WTC11 (cell line): ENCODE measurements around the gene PRICKLE3. TPM values are rescaled to one million over a fixed set of nuclear protein-coding genes. Genes with fewer than 3 reads are reported as not detected.

Experiments used
- ATAC-seq: fragments of 200-7000 bp; cut with Tn5 transposase; 2 replicates; pipeline ENCODE4 v1.10.0; 2021; ENCODE audit warnings: mild to moderate bottlenecking, moderate library complexity
- CTCF ChIA-PET: fragments of 300-600 bp; sonication (Branson Sonifier 250); formaldehyde crosslinking; loops from one replicate; lab custom pipeline; 2021; ENCODE audit warnings: antibody characterized with exemption; lab: Charles Lee
- POLR2A ChIA-PET: fragments of 350-600 bp; sonication (Branson Sonifier 250); formaldehyde crosslinking; loops from one replicate; lab custom pipeline; 2021; ENCODE audit warnings: antibody characterized with exemption; lab: Charles Lee
- DNase-seq: peaks from one replicate; pipeline ENCODE4 v3.0.0; 2021; ENCODE audit warnings: low spot score
- H3K27ac Mint-ChIP-seq: 2 replicates; pipeline ENCODE4 v1.8.0; 2021; ENCODE audit warnings: mixed read lengths
- H3K27me3 Mint-ChIP-seq: 2 replicates; pipeline ENCODE4 v1.8.0; 2021; ENCODE audit warnings: low read depth, mild to moderate bottlenecking, moderate library complexity, mixed read lengths
- H3K36me3 Mint-ChIP-seq: 2 replicates; pipeline ENCODE4 v1.8.0; 2021; ENCODE audit warnings: mixed read lengths
- H3K4me1 Mint-ChIP-seq: 2 replicates; pipeline ENCODE4 v1.8.0; 2022; ENCODE audit warnings: mixed read lengths
- H3K4me3 Mint-ChIP-seq: 2 replicates; pipeline ENCODE4 v1.8.0; 2021; ENCODE audit warnings: mild to moderate bottlenecking, moderate library complexity, mixed read lengths
- H3K9me3 Mint-ChIP-seq: 2 replicates; pipeline ENCODE4 v1.8.0; 2021; ENCODE audit warnings: mixed read lengths
- ATF2 ChIP-seq: sonication (generic); formaldehyde crosslinking; IDR thresholded peaks from 2 replicates; pipeline ENCODE4 v1.8.1; 2022; ENCODE audit warnings: low read depth, missing genetic modification reagents, borderline replicate concordance
- CBFB ChIP-seq: sonication (generic); formaldehyde crosslinking; IDR thresholded peaks from 2 replicates; pipeline ENCODE4 v1.8.1; 2022; ENCODE audit warnings: mild to moderate bottlenecking, low read depth, missing genetic modification reagents
- CDX4 ChIP-seq: fragments of 250-450 bp; sonication (Bioruptor Pico); IDR thresholded peaks from 2 replicates; pipeline ENCODE4 v1.9.0; 2021; ENCODE audit warnings: moderate library complexity, mild to moderate bottlenecking, inconsistent platforms, borderline replicate concordance
- CREM ChIP-seq: sonication (generic); formaldehyde crosslinking; IDR thresholded peaks from 2 replicates; pipeline ENCODE4 v1.8.1; 2022; ENCODE audit warnings: mild to moderate bottlenecking, missing genetic modification reagents, moderate library complexity
- EMX1 ChIP-seq: fragments of 250-450 bp; sonication (Bioruptor Pico); IDR thresholded peaks from 2 replicates; pipeline ENCODE4 v1.8.0; 2021; ENCODE audit warnings: mild to moderate bottlenecking
- ERG ChIP-seq: fragments of 250-450 bp; sonication (Bioruptor Pico); IDR thresholded peaks from 2 replicates; pipeline ENCODE4 v1.8.0; 2021; ENCODE audit warnings: mild to moderate bottlenecking
- ETV6 ChIP-seq: sonication (generic); formaldehyde crosslinking; IDR thresholded peaks from 2 replicates; pipeline ENCODE4 v1.8.1; 2022; ENCODE audit warnings: mild to moderate bottlenecking, missing genetic modification reagents
- GABPB1 ChIP-seq: sonication (generic); formaldehyde crosslinking; IDR thresholded peaks from 2 replicates; pipeline ENCODE4 v1.8.1; 2023; ENCODE audit warnings: mild to moderate bottlenecking, missing genetic modification reagents
- JAZF1 ChIP-seq: fragments of 250-450 bp; sonication (Bioruptor Pico); IDR thresholded peaks from 2 replicates; pipeline ENCODE4 v1.9.0; 2021; ENCODE audit warnings: moderate library complexity, mild to moderate bottlenecking, inconsistent platforms
- NFE2L1 ChIP-seq: sonication (generic); formaldehyde crosslinking; IDR thresholded peaks from 2 replicates; pipeline ENCODE4 v1.8.1; 2023; ENCODE audit warnings: missing genetic modification reagents
- SMAD3 ChIP-seq: sonication (generic); formaldehyde crosslinking; IDR thresholded peaks from 2 replicates; pipeline ENCODE4 v1.8.0; 2022; ENCODE audit warnings: missing genetic modification reagents, mild to moderate bottlenecking, borderline replicate concordance
- TCF7 ChIP-seq: sonication (generic); formaldehyde crosslinking; IDR thresholded peaks from 2 replicates; pipeline ENCODE4 v1.8.0; 2022; ENCODE audit warnings: mild to moderate bottlenecking, low read depth, missing genetic modification reagents, moderate library complexity
- ZNF121 ChIP-seq: sonication (generic); formaldehyde crosslinking; IDR thresholded peaks from 2 replicates; pipeline ENCODE4 v1.8.0; 2023; ENCODE audit warnings: missing genetic modification reagents
- ZNF138 ChIP-seq: sonication (generic); formaldehyde crosslinking; conservative IDR thresholded peaks from 2 replicates; pipeline ENCODE4 v1.8.1; 2022; ENCODE audit warnings: mild to moderate bottlenecking, moderate library complexity, missing genetic modification reagents
- ZNF317 ChIP-seq: sonication (generic); formaldehyde crosslinking; IDR thresholded peaks from 2 replicates; pipeline ENCODE4 v1.8.1; 2023; ENCODE audit warnings: low read depth, mild to moderate bottlenecking, moderate library complexity, missing genetic modification reagents, borderline replicate concordance
- ZNF423 ChIP-seq: fragments of 250-450 bp; sonication (Bioruptor Pico); IDR thresholded peaks from 2 replicates; pipeline ENCODE4 v2.1.2; 2022; ENCODE audit warnings: mild to moderate bottlenecking, moderate library complexity
- ZNF512 ChIP-seq: sonication (generic); formaldehyde crosslinking; IDR thresholded peaks from 2 replicates; pipeline ENCODE4 v1.8.1; 2022; ENCODE audit warnings: missing genetic modification reagents, borderline replicate concordance
- total RNA-seq: library from RNA; stranded (reverse); gene quantifications from 3 replicates; pipeline ENCODE4 v1.2.3, GENCODE V29; 2021
- TF ChIP-seq, protein P1 (sequence below): sonication (generic); formaldehyde crosslinking; IDR thresholded peaks from 2 replicates; pipeline ENCODE4 v1.8.1; 2023; ENCODE audit warnings: mild to moderate bottlenecking, missing genetic modification reagents
- TF ChIP-seq, protein P2 (sequence below): sonication (generic); formaldehyde crosslinking; IDR thresholded peaks from 2 replicates; pipeline ENCODE4 v1.8.0; 2022; ENCODE audit warnings: mild to moderate bottlenecking, missing genetic modification reagents
- TF ChIP-seq, protein P3 (sequence below): sonication (generic); formaldehyde crosslinking; IDR thresholded peaks from 2 replicates; pipeline ENCODE4 v1.8.1; 2023; ENCODE audit warnings: mild to moderate bottlenecking, missing genetic modification reagents, moderate library complexity

The PRICKLE3 gene
- total RNA-seq, 1 experiment from 2014 or later: 14.6 TPM

DNA sequence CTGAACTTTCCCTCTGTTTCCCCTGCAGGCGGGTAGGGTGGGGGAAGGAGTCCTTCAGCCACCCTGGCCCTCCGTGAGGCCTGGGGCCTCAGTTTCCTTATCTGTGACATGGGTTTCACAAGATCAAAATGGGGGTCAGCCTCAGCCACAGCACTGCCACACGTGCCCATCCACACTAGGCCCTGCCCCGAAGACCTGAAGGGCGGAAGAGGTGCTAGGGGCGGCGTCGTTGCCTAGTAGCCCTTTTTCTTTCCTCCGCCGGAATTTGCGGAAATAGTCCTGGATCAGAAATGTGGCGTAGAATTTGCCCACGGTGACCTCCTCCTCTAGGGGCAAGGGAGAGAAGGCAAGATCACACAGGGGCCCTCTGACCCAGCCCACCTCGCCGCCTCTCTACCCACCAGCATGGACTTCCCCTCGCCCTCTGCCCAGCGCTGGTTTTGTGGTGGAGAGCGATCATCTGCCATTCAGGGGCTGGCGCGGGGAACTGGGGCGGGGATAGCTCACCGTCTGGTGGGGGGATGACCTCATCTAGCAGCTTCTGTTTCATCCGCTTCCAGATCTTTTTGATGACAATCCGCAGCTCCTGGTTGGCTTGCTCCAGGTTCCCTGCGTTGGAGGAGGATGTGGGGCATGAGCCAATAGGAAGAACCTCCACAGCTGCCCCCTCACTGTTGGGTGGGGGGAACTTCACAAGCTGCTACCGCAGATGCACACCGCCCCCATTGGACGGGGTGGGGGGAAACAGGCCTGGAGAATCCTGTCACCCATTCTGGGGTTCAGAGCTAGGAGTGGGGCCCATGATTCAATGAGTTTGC lies 23.5 kb upstream of the PRICKLE3 start:
- ATAC-seq (peak; percentile 78), DNase-seq (peak; percentile 34)
- POLR2A ChIA-PET: interaction anchor here (0.5 to 1.3 kb wide), 4 partner anchors 9 to 26 kb away, joined by 3 to 6 read pairs (median 4); partner anchors contain the start of genes CCDC22 and SYP
- TF ChIP-seq, protein P1, sequence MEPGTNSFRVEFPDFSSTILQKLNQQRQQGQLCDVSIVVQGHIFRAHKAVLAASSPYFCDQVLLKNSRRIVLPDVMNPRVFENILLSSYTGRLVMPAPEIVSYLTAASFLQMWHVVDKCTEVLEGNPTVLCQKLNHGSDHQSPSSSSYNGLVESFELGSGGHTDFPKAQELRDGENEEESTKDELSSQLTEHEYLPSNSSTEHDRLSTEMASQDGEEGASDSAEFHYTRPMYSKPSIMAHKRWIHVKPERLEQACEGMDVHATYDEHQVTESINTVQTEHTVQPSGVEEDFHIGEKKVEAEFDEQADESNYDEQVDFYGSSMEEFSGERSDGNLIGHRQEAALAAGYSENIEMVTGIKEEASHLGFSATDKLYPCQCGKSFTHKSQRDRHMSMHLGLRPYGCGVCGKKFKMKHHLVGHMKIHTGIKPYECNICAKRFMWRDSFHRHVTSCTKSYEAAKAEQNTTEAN (CRISPR knock-in tag): no peak
- TF ChIP-seq NFE2L1 (no peak), CREM (CRISPR knock-in tag) (no peak)
- Mint-ChIP-seq H3K4me1 (no peaks in the 10 kb centered on the region), H3K36me3 (no peaks in the 10 kb centered on the region), H3K9me3 (peaks cover 4% of the 10 kb centered on the region; the same call in 1 of the 2 replicates), H3K27me3 (no peaks in the 10 kb centered on the region), H3K4me3 (peak overlapping the region; percentile 24), H3K27ac (no peak overlapping the region)
- CTCF ChIA-PET: interaction anchor here (0.9 to 2.7 kb wide), 4 partner anchors 9 to 19 kb away, joined by 3 to 19 read pairs (median 4); no protein-coding TSS in a partner anchor

DNA sequence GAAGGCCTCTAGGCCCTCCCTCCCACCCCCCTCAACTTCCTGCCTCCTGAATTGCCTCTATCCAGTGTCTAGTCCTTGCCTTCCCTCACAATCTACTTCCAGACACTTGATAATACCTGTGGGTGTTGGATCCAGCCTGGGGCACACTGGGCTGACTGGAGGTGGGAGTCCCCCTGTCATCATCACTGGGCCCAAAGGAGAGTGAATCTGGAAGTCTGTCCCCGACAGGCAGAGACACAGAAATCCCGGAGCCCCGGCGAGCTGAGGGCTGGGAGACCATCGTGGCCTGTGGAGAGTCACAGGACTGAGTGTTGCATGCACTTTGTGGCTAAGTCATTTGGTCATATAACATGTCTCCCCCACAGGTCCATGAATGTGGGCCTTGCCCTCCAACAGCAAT lies 22.2 kb upstream of the PRICKLE3 start:
- Mint-ChIP-seq H3K4me1 (no peaks in the 10 kb centered on the region), H3K27me3 (no peaks in the 10 kb centered on the region; the same call in 1 of the 2 replicates), H3K27ac (no peak overlapping the region), H3K36me3 (no peaks in the 10 kb centered on the region), H3K9me3 (peaks cover 3% of the 10 kb centered on the region; the same call in 1 of the 2 replicates), H3K4me3 (no peak overlapping the region)
- ATAC-seq (no peak), DNase-seq (no peak)
- ChIA-PET POLR2A (no interaction called here), CTCF (interaction anchor here (1.6 to 2.7 kb wide), 2 partner anchors 8 to 15 kb away, joined by 3 to 19 read pairs; no protein-coding TSS in a partner anchor)
- no peak for TF ChIP-seq ERG (CRISPR knock-in tag)
- TF ChIP-seq, protein P2, sequence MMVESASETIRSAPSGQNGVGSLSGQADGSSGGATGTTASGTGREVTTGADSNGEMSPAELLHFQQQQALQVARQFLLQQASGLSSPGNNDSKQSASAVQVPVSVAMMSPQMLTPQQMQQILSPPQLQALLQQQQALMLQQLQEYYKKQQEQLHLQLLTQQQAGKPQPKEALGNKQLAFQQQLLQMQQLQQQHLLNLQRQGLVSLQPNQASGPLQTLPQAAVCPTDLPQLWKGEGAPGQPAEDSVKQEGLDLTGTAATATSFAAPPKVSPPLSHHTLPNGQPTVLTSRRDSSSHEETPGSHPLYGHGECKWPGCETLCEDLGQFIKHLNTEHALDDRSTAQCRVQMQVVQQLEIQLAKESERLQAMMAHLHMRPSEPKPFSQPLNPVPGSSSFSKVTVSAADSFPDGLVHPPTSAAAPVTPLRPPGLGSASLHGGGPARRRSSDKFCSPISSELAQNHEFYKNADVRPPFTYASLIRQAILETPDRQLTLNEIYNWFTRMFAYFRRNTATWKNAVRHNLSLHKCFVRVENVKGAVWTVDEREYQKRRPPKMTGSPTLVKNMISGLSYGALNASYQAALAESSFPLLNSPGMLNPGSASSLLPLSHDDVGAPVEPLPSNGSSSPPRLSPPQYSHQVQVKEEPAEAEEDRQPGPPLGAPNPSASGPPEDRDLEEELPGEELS (CRISPR knock-in tag): no peak
- no peak for TF ChIP-seq EMX1 (CRISPR knock-in tag)
- no peak for TF ChIP-seq JAZF1 (CRISPR knock-in tag)
- TF ChIP-seq, protein P3, sequence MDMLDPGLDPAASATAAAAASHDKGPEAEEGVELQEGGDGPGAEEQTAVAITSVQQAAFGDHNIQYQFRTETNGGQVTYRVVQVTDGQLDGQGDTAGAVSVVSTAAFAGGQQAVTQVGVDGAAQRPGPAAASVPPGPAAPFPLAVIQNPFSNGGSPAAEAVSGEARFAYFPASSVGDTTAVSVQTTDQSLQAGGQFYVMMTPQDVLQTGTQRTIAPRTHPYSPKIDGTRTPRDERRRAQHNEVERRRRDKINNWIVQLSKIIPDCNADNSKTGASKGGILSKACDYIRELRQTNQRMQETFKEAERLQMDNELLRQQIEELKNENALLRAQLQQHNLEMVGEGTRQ (CRISPR knock-in tag): no peak
- TF ChIP-seq CDX4 (CRISPR knock-in tag): no peak
- no peak for TF ChIP-seq ATF2 (CRISPR knock-in tag)
- no peak for TF ChIP-seq CBFB (CRISPR knock-in tag)
- no peak for TF ChIP-seq ETV6 (CRISPR knock-in tag)
- no peak for TF ChIP-seq TCF7 (CRISPR knock-in tag)
- TF ChIP-seq ZNF138: no peak
- no peak for TF ChIP-seq ZNF512
- TF ChIP-seq ZNF423: no peak
- TF ChIP-seq GABPB1: no peak
- TF ChIP-seq ZNF121 (CRISPR knock-in tag): no peak
- no peak for TF ChIP-seq ZNF317
- no peak for TF ChIP-seq SMAD3 (CRISPR knock-in tag)
